A673 (cell line): Measurements from ENCODE around the gene IFI44. TPM values are rescaled to one million over a fixed set of nuclear protein-coding genes. Genes with fewer than 3 reads are reported as not detected.

Source experiments
- BruUV-seq: library from RNA; stranded (reverse); fragments of 400-500 nt; replicated peaks from 2 replicates; lab custom pipeline; 2021; lab: Mats Ljungman, UMichigan
- CTCF ChIA-PET: fragments of 300-600 bp; sonication (Branson Sonifier 250); formaldehyde crosslinking; loops from one replicate; lab custom pipeline; 2022; ENCODE audit warnings: antibody characterized with exemption; lab: Charles Lee
- POLR2A ChIA-PET: fragments of 300-600 bp; sonication (Branson Sonifier 250); formaldehyde crosslinking; loops from one replicate; lab custom pipeline; 2022; ENCODE audit warnings: antibody characterized with exemption; ENCODE audit not compliant: low non-redundant PET; lab: Charles Lee
- DNase-seq: peaks from one replicate; pipeline ENCODE4 v3.0.0-alpha.2; 2015; ENCODE audit warnings: low spot score
- H3K27ac ChIP-seq: fragments of 200-600 bp; sonication (generic); 2 replicates; pipeline ENCODE4 v1.5.1; 2016; ENCODE audit warnings: mixed run types, low read depth, mild to moderate bottlenecking, mixed read lengths, antibody characterized with exemption, low read length; ENCODE audit not compliant: poor library complexity, severe bottlenecking
- H3K27me3 ChIP-seq: fragments of 200-600 bp; sonication (generic); replicated peaks from 2 replicates; pipeline ENCODE4 v1.6.1; 2017; ENCODE audit warnings: mixed run types, low read depth, mild to moderate bottlenecking, mixed read lengths, antibody characterized with exemption, low read length; ENCODE audit not compliant: insufficient read depth, poor library complexity
- H3K36me3 ChIP-seq: fragments of 200-600 bp; sonication (generic); 2 replicates; pipeline ENCODE4 v1.6.1; 2016; ENCODE audit warnings: mixed run types, mild to moderate bottlenecking, mixed read lengths, antibody characterized with exemption, low read length; ENCODE audit not compliant: insufficient read depth, poor library complexity, severe bottlenecking
- H3K4me1 ChIP-seq: fragments of 200-600 bp; sonication (generic); 2 replicates; pipeline ENCODE4 v1.6.1; 2017; ENCODE audit warnings: mixed run types, mild to moderate bottlenecking, mixed read lengths, antibody characterized with exemption, low read length; ENCODE audit not compliant: insufficient read depth, poor library complexity, severe bottlenecking
- H3K4me3 ChIP-seq: fragments of 200-600 bp; sonication (generic); 2 replicates; pipeline ENCODE4 v1.5.1; 2016; ENCODE audit warnings: low read depth, mixed run types, mild to moderate bottlenecking, mixed read lengths, low read length; ENCODE audit not compliant: poor library complexity, severe bottlenecking
- H3K9me3 ChIP-seq: fragments of 200-600 bp; sonication (generic); 2 replicates; pipeline ENCODE4 v1.6.1; 2016; ENCODE audit warnings: mixed run types, low read depth, mild to moderate bottlenecking, mixed read lengths, antibody characterized with exemption, low read length; ENCODE audit not compliant: poor library complexity, severe bottlenecking
- EZH2 ChIP-seq: fragments of 200-600 bp; sonication (generic); IDR thresholded peaks from 2 replicates; pipeline ENCODE4 v1.6.1; 2017; ENCODE audit warnings: borderline replicate concordance, low read depth, mild to moderate bottlenecking, mixed read lengths, antibody characterized with exemption, low read length; ENCODE audit not compliant: poor library complexity, severe bottlenecking
- intact Hi-C: fragments of 100-400 bp; cut with micrococcal nuclease; formaldehyde crosslinking; loops from one replicate; pipeline ENCODE4 v1.10.0; 2022; ENCODE audit not compliant: unreplicated experiment
- total RNA-seq: library from RNA; stranded (reverse); gene quantifications from 2 replicates; pipeline ENCODE4 v1.2.3, GENCODE V29; 2021
- TF ChIP-seq, protein P1 (sequence below): fragments of 300-800, 200-600 bp; sonication (generic); conservative IDR thresholded peaks from 2 replicates; pipeline ENCODE4 v1.5.1; 2017; ENCODE audit warnings: low read depth, mild to moderate bottlenecking, antibody characterized with exemption, low read length, moderate library complexity, mixed read lengths

Gene IFI44
- total RNA-seq, 1 experiment from 2014 or later: 29.0 TPM

DNA sequence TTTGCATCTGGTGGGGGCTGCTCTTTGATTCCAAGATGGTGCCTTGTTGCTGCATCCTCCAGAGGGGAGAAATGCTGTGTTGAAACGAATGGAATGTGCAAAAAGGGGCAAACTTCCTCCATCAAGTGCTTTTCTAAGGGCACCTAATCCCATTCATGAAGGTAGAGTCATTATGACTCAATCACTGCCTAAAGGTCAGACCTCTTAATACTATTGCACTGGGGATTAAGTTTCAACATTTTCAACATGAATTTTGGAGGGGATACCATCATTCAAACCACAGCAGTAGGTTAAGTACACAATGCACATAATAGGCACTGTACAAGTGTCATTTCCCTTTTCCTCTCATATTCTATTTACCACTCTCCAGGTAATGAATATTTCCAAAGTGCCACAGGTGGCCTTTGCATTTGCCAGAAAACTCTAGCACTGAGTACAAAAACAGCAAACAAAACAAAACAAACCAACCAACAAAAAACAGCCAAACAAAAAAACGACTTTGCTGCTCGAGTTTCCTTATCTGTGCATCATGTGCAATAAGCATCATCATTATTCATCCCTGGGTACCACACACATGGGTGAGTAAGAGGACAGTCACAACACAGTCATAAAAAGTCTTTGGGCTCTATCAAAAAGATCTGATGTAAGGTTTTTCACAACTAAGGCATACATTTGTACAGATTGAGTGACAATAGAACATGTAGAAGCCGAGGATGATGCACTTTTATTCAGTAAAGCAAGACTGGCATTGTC lies 42.5 kb downstream of the IFI44 start:
- DNase-seq: no peak
- no peak overlapping the region for H3K4me3 ChIP-seq
- no peaks in the 10 kb centered on the region for H3K36me3 ChIP-seq
- TF ChIP-seq EZH2: no peak
- TF ChIP-seq, protein P1, sequence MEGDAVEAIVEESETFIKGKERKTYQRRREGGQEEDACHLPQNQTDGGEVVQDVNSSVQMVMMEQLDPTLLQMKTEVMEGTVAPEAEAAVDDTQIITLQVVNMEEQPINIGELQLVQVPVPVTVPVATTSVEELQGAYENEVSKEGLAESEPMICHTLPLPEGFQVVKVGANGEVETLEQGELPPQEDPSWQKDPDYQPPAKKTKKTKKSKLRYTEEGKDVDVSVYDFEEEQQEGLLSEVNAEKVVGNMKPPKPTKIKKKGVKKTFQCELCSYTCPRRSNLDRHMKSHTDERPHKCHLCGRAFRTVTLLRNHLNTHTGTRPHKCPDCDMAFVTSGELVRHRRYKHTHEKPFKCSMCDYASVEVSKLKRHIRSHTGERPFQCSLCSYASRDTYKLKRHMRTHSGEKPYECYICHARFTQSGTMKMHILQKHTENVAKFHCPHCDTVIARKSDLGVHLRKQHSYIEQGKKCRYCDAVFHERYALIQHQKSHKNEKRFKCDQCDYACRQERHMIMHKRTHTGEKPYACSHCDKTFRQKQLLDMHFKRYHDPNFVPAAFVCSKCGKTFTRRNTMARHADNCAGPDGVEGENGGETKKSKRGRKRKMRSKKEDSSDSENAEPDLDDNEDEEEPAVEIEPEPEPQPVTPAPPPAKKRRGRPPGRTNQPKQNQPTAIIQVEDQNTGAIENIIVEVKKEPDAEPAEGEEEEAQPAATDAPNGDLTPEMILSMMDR: no peak
- BruUV-seq: no TSS peak
- POLR2A ChIA-PET: no interaction called here
- no peaks in the 10 kb centered on the region for H3K27me3 ChIP-seq
- no peaks in the 10 kb centered on the region for H3K4me1 ChIP-seq
- CTCF ChIA-PET: no interaction called here
- no peak overlapping the region for H3K27ac ChIP-seq
- H3K9me3 ChIP-seq: no peaks in the 10 kb centered on the region
- intact Hi-C loops: loop anchor here (2.0 kb wide), 1 partner anchor 139 kb away; no protein-coding TSS in a partner anchor

GRCh38 chr1:78699813-78700212 lies 50.2 kb downstream of the IFI44 start:
- Histone ChIP-seq H3K4me3 (no peak overlapping the region), H3K36me3 (no peaks in the 10 kb centered on the region), H3K27ac (no peak overlapping the region), H3K4me1 (no peaks in the 10 kb centered on the region), H3K27me3 (no peaks in the 10 kb centered on the region), H3K9me3 (no peaks in the 10 kb centered on the region)
- intact Hi-C loops: no loop called here
- no TSS peak for BruUV-seq
- ChIA-PET POLR2A (no interaction called here), CTCF (no interaction called here)
- TF ChIP-seq, protein P1: no peak
- TF ChIP-seq EZH2: no peak
- no peak for DNase-seq

GRCh38 chr1:78702426-78702825 lies 52.8 kb downstream of the IFI44 start:
- intact Hi-C loops: no loop called here
- no peak overlapping the region for H3K27ac ChIP-seq
- H3K4me1 ChIP-seq: no peaks in the 10 kb centered on the region
- no peaks in the 10 kb centered on the region for H3K27me3 ChIP-seq
- TF ChIP-seq, protein P1: no peak
- TF ChIP-seq EZH2: no peak
- no TSS peak for BruUV-seq
- no peak overlapping the region for H3K4me3 ChIP-seq
- POLR2A ChIA-PET: no interaction called here
- H3K36me3 ChIP-seq: no peaks in the 10 kb centered on the region
- no peaks in the 10 kb centered on the region for H3K9me3 ChIP-seq
- no peak for DNase-seq
- CTCF ChIA-PET: no interaction called here
